IMR-90 (cell line): Measurements from ENCODE around the gene TMX3. TPM values are rescaled to one million over a fixed set of nuclear protein-coding genes. Genes with fewer than 3 reads are reported as not detected.

Experiments used
- ATAC-seq: fragments of 200-7000 bp; cut with Tn5 transposase; 2 replicates; pipeline ENCODE4 v1.9.1; 2020; ENCODE audit warnings: low read depth, mild to moderate bottlenecking, moderate library complexity
- BruUV-seq: library from RNA; stranded (reverse); fragments of 400-500 nt; replicated peaks from 2 replicates; lab custom pipeline; 2021; lab: Mats Ljungman, UMichigan
- CTCF ChIA-PET: fragments of 300-600 bp; formaldehyde crosslinking; extraction: SDS; loops from one replicate; lab custom pipeline; 2021; ENCODE audit warnings: antibody characterized with exemption; lab: Yijun Ruan, JAX
- POLR2A ChIA-PET: fragments of 300-600 bp; sonication (Branson Sonifier 250); formaldehyde crosslinking; loops from one replicate; lab custom pipeline; 2022; ENCODE audit warnings: antibody characterized with exemption; ENCODE audit not compliant: unreplicated experiment; lab: Charles Lee
- DNase-seq: peaks from one replicate; pipeline ENCODE4 v3.0.0; 2013
- H2AFZ ChIP-seq: replicated peaks from 2 replicates; pipeline ENCODE3; 2013; ENCODE audit warnings: low read length, mild to moderate bottlenecking; ENCODE audit not compliant: poor library complexity
- H2AK5ac ChIP-seq: 2 replicates; pipeline ENCODE4 v1.6.1; 2013; ENCODE audit warnings: low read depth, low read length, inconsistent platforms
- H2AK9ac ChIP-seq: replicated peaks from 2 replicates; pipeline ENCODE3; 2013; ENCODE audit warnings: mild to moderate bottlenecking, low read depth, low read length, moderate library complexity; ENCODE audit not compliant: poor library complexity
- H2BK120ac ChIP-seq: 2 replicates; pipeline ENCODE4 v1.6.1; 2013; ENCODE audit warnings: low read depth, low read length, inconsistent platforms
- H2BK15ac ChIP-seq: 3 replicates; pipeline ENCODE4 v1.6.1; 2013; ENCODE audit warnings: low read depth, low read length, inconsistent platforms
- H2BK20ac ChIP-seq: 2 replicates; pipeline ENCODE4 v1.6.1; 2013; ENCODE audit warnings: low read depth, mild to moderate bottlenecking, inconsistent platforms, low read length, moderate library complexity
- H2BK5ac ChIP-seq: 2 replicates; pipeline ENCODE4 v1.6.1; 2013; ENCODE audit warnings: mild to moderate bottlenecking, low read depth, low read length, inconsistent platforms; ENCODE audit not compliant: poor library complexity, severe bottlenecking
- H3K14ac ChIP-seq: replicated peaks from 2 replicates; pipeline ENCODE4 v1.6.1; 2013; ENCODE audit warnings: low read depth, low read length, inconsistent platforms
- H3K18ac ChIP-seq: 2 replicates; pipeline ENCODE4 v1.6.1; 2013; ENCODE audit warnings: low read depth, low read length, control low read depth
- H3K23ac ChIP-seq: 2 replicates; pipeline ENCODE4 v1.6.1; 2013; ENCODE audit warnings: low read depth, low read length, inconsistent platforms
- H3K27ac ChIP-seq: 2 replicates; pipeline ENCODE4 v1.5.1; 2013; ENCODE audit warnings: mild to moderate bottlenecking, control low read depth, low read length; ENCODE audit not compliant: insufficient read depth
- H3K27me3 ChIP-seq: 2 replicates; pipeline ENCODE4 v1.6.1; 2013; ENCODE audit warnings: low read length; ENCODE audit not compliant: control insufficient read depth, insufficient read depth
- H3K36me3 ChIP-seq: 2 replicates; pipeline ENCODE4 v1.6.1; 2013; ENCODE audit warnings: low read length, mixed read lengths; ENCODE audit not compliant: control insufficient read depth, insufficient read depth
- H3K4ac ChIP-seq: 2 replicates; pipeline ENCODE4 v1.6.1; 2013; ENCODE audit warnings: low read depth, low read length, inconsistent platforms
- H3K4me1 ChIP-seq: 2 replicates; pipeline ENCODE4 v1.6.1; 2013; ENCODE audit warnings: low read length, mixed read lengths; ENCODE audit not compliant: control insufficient read depth, insufficient read depth
- H3K4me2 ChIP-seq: 2 replicates; pipeline ENCODE4 v1.6.1; 2013; ENCODE audit warnings: low read depth, mild to moderate bottlenecking, control low read depth, low read length, moderate library complexity
- H3K4me3 ChIP-seq: 2 replicates; pipeline ENCODE4 v1.5.1; 2013; ENCODE audit warnings: low read depth, mild to moderate bottlenecking, control low read depth, low read length, moderate library complexity; ENCODE audit not compliant: insufficient read depth
- H3K56ac ChIP-seq: 2 replicates; pipeline ENCODE4 v1.6.1; 2013; ENCODE audit warnings: low read length, inconsistent platforms; ENCODE audit not compliant: insufficient read depth; ENCODE audit errors: extremely low read depth
- H3K79me1 ChIP-seq, 2 experiments: 2 replicates each; pipeline ENCODE4 v1.6.1; 2013; ENCODE audit warnings: low read length in 2 of 2, inconsistent platforms in 1 of 2, low read depth in 1 of 2
- H3K9ac ChIP-seq: 2 replicates; pipeline ENCODE4 v1.6.1; 2013; ENCODE audit warnings: low read depth, low read length, control low read depth
- H3K9me1 ChIP-seq: 2 replicates; pipeline ENCODE4 v1.6.1; 2013; ENCODE audit warnings: low read length, inconsistent platforms; ENCODE audit not compliant: insufficient read depth
- H3K9me3 ChIP-seq: 2 replicates; pipeline ENCODE4 v1.6.1; 2013; ENCODE audit warnings: low read length; ENCODE audit not compliant: control insufficient read depth, insufficient read depth
- H4K20me1 ChIP-seq: 2 replicates; pipeline ENCODE4 v1.6.1; 2013; ENCODE audit warnings: low read length, inconsistent platforms; ENCODE audit not compliant: insufficient read depth
- H4K5ac ChIP-seq: 2 replicates; pipeline ENCODE4 v1.6.1; 2013; ENCODE audit warnings: mild to moderate bottlenecking, low read depth, low read length, control low read depth
- H4K8ac ChIP-seq, 2 experiments: 2 replicates each; pipeline ENCODE4 v1.6.1; 2013; ENCODE audit warnings: low read depth in 2 of 2, low read length in 2 of 2, control low read depth in 1 of 2, inconsistent platforms in 1 of 2
- H4K91ac ChIP-seq: 2 replicates; pipeline ENCODE4 v1.6.1; 2013; ENCODE audit warnings: low read depth, low read length, inconsistent platforms; ENCODE audit not compliant: insufficient read depth
- CHD1 ChIP-seq: IDR thresholded peaks from 2 replicates; pipeline ENCODE4 v1.6.1; 2012; ENCODE audit warnings: low read depth, low read length, improper control_type of control experiment
- MXI1 ChIP-seq: IDR thresholded peaks from 2 replicates; pipeline ENCODE4 v1.6.1; 2012; ENCODE audit warnings: low read depth, mild to moderate bottlenecking, low read length, moderate library complexity, borderline replicate concordance
- RCOR1 ChIP-seq: IDR thresholded peaks from 2 replicates; pipeline ENCODE4 v1.6.1; 2012; ENCODE audit warnings: mild to moderate bottlenecking, low read length, improper control_type of control experiment; ENCODE audit not compliant: insufficient replicate concordance
- WGBS, 2 experiments: methylation state at CpG; one replicate each; pipeline versions ENCODE4 v1.1.5 to v1.1.7; 2013; ENCODE audit warnings: missing lambda C conversion rate in 2 of 2; ENCODE audit not compliant: insufficient read length in 1 of 2; ENCODE audit errors: extremely low coverage in 2 of 2; 5-methylcytosine and 5-hydroxymethylcytosine counted together
- dilution Hi-C: fragments of 300-500 bp; cut with HindIII; formaldehyde crosslinking; loops from one replicate; pipeline ENCODE4 v1.14.3; 2018; ENCODE audit warnings: low sequenced_read_pairs; ENCODE audit not compliant: unreplicated experiment
- in situ Hi-C: fragments of 300-500 bp; cut with MboI; formaldehyde crosslinking; loops from 3 replicates; pipeline ENCODE4 v1.14.3; 2019; ENCODE audit warnings: low sequenced_read_pairs, inconsistent platforms, mixed read lengths
- intact Hi-C: fragments of 100-400 bp; cut with micrococcal nuclease; formaldehyde crosslinking; loops from 2 replicates; pipeline ENCODE4 v1.10.0; 2022
- polyA plus RNA-seq, 3 experiments: library from polyadenylated mRNA; depleted of rRNA; stranded (reverse); fragments of >200 nt; gene quantifications; 2 replicates each; pipeline ENCODE4 v1.2.3, GENCODE V29; 2012; ENCODE audit warnings: low replicate concordance in 1 of 3
- total RNA-seq: library from RNA; depleted of rRNA; stranded (reverse); fragments of >200 nt; gene quantifications from 2 replicates; pipeline ENCODE4 v1.2.3, GENCODE V29; 2012

The TMX3 gene
- total and polyA plus RNA-seq, 2 of the 4 experiments (the other 2 are of a cell fraction): 22.8 to 50.5 TPM

DNA sequence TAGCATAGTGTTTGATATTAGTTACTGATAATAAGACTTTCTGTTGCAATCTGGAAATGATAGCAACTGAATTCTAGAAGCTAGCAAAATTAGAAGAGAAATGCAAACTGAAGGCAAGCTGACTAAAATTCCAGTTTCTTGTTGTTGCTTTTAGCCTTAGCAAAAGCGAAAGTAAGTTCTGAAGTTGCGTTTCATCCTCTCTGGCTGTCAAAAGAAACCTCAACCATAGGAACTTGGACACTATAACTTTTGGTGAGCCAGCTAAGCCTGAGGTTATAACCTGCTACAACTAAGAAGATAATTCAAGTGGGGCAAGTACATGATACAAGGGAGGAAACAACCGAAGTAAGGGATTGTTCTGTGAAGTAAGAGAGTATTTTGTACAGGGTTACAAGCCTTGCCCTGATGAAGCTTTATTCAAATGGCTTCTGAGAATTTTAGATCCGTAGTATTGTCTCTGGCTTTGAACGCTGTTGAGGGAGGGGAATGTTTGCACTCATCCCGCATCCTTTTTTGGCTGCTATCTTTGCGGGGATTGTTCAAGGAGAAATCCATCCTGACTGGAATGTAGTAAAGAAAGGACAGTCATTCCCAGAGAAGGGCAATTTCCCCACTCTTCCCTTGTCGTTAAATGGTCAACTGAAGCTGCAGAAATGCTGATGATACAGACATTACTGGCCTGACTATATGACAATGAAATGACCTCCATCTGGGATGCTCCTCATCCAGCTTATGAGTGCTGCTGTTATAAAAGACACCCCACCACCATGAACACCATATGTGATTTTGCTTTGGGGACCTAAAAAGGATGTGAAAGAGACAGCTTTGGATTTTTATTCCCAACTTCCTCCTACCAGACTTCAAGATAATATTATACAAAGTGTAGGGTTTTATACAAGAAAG, 7.0 kb upstream of the TMX3 start (continued):
- TF ChIP-seq CHD1: no peak

DNA sequence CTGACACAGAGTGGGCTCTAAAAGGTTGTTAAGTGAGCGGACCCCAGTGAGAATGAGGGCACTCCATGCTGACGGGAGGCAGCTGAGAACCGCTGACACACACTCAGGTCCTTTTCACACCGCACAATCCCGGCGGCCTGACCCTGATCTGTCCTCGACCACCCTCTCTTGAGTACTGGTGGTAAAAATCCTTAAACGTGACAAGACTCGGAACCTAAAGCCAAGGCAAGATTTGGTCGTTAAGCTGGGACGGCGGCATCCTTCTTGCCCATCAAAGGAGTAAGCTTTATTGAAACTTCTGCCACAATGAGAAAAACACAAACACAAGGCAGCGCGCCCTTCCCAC, 569 bp downstream of the TMX3 start:
- TSS peak; percentile 42 for BruUV-seq
- ChIA-PET CTCF (no interaction called here), POLR2A (no interaction called here)
- Histone ChIP-seq H3K9ac (peak overlapping the region; percentile 82), H2BK20ac (peak overlapping the region; percentile 15; the same call in 1 of the 2 replicates), H3K79me1 (peaks cover 29 to 41% of the 10 kb centered on the region in 2 experiments), H3K36me3 (peaks cover 20% of the 10 kb centered on the region), H3K27ac (peak overlapping the region; percentile 77), H3K4ac (peak overlapping the region; percentile 89), H3K9me3 (no peaks in the 10 kb centered on the region), H4K91ac (peak overlapping the region; percentile 76), H4K8ac (peak overlapping the region; percentile 66 to 90; a peak in 3 of 4 replicates), H2AFZ (peak overlapping the region; percentile 95), H4K20me1 (no peaks in the 10 kb centered on the region), H3K18ac (peak overlapping the region; percentile 1), H3K4me2 (peak overlapping the region; percentile 78), H2BK120ac (peak overlapping the region; percentile 73; the same call in 1 of the 2 replicates), H3K23ac (peak overlapping the region; percentile 79), H2BK15ac (no peak overlapping the region), H3K27me3 (no peaks in the 10 kb centered on the region), H3K4me1 (peaks cover 2% of the 10 kb centered on the region; the same call in 1 of the 2 replicates), H2AK5ac (peak overlapping the region; percentile 57; the same call in 1 of the 2 replicates), H3K14ac (peak overlapping the region; percentile 97), H3K4me3 (peak overlapping the region; percentile 74), H2AK9ac (peak overlapping the region; percentile 66), H4K5ac (peak overlapping the region; percentile 20; the same call in 1 of the 2 replicates), H3K56ac (peak overlapping the region; percentile 74), H3K9me1 (peaks cover 17% of the 10 kb centered on the region), H2BK5ac (peak overlapping the region; percentile 43)
- no peak for TF ChIP-seq RCOR1
- 0 out of 2 replicates have a peak, but pooled peaks have one; percentile 20 for TF ChIP-seq MXI1
- dilution Hi-C loops (no loop called here), in situ Hi-C loops (no loop called here), intact Hi-C loops (no loop called here)
- ATAC-seq (peak; percentile 16), DNase-seq (no peak)
- 0% methylated on average over 4 of the region's 14 CpGs; no CpG with 5 or more reads in 1 of the 2 experiments for WGBS, 2 experiments
